Activated CD4-positive, alpha-beta T cell treated with anti-CD3 and anti-CD28 coated beads, Interleukin-2, amount 50 U/mL, for 16 hours (primary cell): Measurements from ENCODE around the gene TBC1D14.

Experiments
- DNase-seq: peaks from one replicate; pipeline ENCODE4 v3.0.0-alpha.2; 2020

The TBC1D14 gene

DNA sequence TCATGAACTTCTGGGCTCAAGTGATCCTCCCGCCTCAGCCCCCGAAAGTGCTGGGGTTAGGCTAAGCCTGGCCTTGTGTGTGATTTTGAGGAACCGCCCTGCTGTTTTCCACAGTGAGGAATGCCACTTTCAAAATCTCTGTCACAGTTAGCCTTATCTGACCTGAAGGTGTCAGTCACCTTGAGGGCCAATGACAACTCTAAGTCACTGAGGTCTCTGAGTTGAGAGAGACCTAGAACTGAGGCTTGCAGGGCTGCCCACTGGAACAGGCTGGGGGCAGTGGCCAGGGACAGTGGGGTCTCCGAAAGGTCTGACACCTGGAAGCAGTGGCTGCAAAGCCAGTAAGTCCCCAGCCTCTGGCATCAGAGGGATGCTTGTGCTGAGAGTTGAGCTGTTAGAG, 139.7 kb downstream of the TBC1D14 start:
- no peak for DNase-seq

DNA sequence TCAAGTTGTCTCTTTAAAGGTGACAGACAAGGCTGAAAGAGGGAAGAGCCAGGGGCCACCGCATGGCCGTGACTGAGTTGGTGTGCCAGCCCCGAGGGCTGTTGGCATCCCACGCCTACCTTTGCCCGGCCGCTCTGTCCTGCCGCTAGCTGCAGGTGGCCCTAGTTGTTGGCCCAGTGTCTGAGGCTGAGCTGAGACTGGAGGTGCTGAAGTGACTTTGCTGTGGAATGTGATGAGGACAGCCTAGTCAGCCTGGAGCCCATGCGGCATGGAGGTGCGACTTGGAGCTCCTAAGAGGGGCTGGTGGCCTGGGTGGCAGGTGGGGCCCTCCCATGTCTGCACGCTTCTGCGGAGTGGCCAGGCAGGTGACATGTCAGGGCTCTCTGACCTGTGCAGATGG, 140.1 kb downstream of the TBC1D14 start:
- no peak for DNase-seq

DNA sequence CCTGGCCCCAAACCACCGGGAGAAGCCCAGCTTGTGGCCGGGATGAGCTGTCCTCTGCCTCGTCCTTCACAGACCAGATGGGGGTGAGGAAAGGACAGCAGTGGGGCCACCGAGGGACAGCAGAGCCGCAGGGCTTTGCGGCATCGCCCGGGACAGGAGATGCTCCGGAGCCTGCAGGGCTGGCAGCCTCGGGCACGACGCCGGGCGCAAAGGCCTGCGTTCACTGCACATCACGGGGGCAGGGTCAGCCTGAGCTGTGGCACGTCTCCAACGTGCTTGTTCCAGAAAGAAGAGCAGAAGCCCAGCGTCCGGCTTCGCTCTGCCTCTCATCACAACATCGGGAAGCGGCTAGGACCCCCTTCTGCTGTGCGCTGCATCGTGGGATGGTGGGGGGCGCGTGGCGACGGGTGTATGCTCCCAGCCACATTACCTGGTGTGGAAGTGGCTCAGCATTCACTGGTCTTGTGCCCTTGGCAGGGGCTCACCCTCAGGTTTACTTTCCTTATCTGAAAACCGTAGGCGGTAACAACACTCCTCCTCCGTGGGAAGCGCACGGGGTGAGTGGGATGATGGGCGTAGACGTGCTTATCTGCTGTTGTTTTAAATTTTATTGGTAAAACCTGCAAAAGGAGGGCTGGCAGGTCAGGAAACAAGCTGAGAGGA, 141.0 kb downstream of the TBC1D14 start:
- no peak for DNase-seq

DNA sequence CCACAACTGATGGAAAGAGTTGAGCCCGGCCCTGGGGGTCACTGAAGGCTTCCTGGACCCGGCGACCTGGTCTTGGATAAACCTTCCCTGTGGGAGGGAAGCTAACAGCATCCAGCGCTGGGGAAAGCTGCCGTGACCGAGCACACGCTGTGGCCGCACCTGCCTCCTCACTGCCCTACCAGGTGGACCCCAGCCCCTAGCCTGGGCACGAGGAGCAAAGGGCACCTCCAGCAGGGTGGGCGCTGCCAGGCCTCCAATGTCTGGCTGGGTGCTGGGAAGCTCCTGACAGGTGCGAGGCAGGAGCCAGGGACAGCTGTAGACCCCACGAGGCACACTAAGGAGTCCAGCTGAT, 141.5 kb downstream of the TBC1D14 start:
- no peak for DNase-seq

DNA sequence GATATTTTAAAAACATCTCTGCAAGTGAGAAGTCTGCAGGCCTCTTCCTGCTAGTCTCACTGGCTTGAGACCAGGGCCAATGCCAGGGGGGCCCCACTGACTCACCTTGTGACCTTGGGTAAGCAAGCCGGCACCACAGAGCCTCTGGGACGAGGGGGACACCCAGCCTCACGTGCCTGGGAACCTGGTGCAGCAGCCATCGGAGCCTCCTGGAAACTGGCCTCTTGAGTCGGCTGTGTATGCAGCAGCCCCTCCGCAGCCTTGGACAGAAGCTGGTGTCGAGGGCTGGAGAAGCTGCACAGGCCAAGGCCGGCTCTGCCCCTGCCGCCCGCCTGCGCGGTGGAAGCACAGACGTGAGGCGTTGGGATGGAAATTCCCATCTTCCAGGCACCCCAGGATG, 142.3 kb downstream of the TBC1D14 start:
- DNase-seq = no peak

DNA sequence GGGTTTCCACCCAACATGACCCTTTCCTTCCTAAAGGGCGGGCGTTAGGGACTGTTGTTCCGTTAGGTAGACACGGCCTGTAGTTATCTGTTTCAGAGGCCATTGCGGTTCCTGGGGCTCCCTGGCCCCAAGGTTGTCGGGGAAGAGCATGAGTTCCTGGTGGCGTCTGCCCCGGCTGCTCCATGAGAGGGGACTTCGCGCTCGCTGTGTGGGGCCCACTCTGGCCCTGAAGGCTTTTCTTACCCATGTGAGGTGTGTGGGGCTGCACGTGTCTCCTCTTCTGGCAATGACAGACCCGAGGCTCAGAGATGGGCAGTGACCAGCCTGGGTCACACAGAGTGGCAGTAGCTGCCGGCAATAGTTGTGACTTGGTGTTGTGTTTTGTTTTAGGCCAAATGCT, 142.7 kb downstream of the TBC1D14 start:
- DNase-seq = no peak

DNA sequence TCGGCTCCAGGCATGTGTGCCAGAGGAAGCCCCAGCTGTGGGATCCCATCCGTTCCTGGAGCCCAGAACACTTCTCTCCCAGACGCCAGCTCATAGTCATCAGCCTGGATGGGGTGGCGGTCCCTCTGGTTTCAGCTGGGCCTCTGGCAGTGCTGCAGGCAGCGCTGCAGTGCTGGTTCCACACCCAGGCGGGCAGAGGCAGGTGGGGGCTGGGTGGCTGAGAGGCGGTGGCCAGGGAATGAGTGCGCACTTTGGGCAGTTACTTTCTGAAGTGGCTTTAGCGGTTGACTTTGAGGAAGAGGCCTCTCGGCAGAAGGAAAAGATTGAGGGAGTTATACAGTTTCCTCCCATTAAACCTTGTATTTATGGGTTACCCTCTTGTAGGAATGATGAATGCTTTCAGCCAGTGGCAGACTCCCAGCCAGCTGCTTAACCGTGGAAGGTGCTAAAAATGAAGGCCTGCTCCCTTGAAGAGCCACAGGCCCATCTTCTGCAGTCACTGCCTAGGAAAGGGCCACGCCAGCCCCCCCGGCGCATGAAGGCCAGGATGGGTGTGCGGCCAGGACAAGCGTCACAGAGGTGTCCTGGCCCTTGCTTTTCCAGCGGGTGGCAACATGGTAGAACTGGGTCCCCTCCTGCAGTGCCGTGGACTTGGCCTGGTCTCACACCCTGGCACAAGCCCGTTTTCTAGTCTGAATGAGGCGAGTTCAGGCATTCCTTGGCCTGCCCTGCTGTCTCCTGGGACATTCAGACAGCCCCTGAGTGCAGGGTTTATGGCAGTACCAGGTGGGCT, 143.5 kb downstream of the TBC1D14 start:
- peak; percentile 24 for DNase-seq

DNA sequence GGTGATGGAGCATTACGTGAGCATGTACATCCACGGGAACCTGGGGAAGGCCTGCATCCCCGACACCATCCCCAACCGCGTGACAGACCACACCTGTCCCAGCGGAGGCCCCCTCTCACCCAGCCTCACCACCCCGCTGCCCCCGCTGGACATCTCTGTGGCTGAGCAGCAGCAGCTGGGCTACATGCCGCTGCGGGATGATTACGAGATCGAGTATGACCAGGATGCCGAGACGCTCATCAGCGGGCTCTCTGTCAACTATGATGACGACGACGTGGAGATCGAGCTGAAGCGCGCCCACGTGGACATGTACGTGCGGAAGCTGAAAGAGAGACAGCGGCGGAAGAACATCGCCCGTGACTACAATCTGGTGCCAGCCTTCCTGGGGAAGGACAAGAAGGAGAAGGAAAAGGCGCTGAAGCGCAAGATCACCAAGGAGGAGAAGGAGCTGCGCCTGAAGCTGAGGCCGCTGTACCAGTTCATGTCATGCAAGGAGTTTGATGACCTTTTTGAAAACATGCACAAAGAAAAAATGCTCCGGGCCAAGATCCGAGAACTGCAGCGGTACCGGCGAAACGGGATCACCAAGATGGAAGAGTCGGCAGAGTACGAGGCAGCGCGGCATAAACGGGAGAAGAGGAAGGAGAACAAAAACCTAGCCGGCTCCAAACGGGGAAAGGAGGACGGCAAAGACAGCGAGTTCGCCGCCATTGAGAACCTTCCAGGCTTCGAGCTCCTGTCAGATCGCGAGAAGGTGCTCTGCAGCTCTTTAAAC, 144.7 kb downstream of the TBC1D14 start:
- DNase-seq = no peak

DNA sequence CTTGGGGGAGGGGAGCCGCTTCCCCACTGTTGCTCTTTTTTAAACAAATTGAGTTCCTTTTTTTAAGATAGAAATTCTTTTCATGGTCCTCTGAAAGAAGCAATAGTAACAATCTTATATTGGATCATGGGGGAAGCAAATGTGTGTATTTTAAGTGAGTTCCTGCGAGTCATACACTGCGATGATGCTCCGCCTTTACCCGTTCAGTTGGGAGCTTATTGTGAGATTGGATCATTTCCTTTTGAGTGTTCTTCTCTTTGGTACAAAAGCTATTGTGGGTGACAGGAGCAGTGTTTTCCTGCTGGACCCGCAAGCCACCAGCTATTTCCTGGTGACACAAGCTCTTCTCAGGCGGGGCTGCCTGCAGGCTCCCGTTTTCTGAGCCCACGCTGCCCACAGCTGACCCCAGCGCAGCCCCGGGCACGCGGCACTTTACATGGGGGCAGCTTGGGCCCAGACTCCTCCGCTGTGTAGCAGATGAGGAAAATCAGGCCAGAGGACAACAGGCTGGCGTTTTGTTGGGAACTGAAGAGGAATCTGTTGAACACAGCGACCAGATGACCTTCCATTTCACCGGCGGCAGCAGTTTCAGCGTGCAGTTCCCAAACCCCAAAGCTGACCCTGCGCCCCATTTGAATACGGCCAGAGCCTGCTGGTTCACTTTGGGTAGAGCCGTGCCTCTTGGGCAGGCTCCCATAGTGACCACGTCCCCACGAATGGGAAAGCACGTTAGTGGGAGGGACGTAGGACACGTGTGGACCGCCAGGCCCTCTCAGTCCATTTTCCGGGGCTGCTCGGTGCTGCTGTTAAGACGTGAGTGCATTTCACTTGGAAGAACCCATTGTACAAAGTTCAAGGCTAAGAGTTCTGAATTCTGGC, 145.7 kb downstream of the TBC1D14 start:
- no peak for DNase-seq

DNA sequence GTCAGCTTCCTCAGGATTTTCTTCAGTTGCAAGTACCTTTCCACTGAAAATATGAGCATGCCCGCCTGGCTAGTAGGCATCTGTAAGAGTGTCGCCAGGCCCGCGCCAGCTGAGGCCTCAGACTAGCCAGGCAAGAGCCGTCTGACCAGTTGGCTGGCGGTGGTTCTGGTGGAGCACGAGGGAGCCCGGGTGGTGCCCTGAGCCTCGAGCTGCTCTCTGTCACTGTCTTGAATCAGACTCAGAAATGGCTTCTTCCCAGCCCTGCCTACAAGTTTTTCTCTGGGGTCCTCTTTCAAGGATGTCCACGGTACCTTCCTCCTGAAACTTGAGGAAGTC, 146.3 kb downstream of the TBC1D14 start:
- DNase-seq = no peak

DNA sequence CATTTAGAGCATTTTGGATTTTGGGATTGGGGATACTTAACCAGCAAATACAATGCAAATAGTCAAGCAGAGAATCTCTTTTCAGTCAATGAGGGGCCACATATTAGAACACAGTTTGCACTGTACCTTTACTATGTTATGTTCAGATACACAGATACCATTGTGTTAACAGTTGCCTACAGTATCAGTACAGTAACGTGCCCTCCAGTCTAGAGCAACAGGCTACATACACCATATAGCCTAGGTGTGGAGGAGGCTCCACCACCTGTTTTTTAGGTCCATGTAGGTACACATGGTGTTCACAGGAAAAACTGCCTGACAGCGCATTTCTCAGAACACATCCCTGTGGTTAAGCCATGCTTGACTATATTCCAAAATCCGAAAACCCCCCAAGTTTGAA, 149.2 kb downstream of the TBC1D14 start:
- no peak for DNase-seq

DNA sequence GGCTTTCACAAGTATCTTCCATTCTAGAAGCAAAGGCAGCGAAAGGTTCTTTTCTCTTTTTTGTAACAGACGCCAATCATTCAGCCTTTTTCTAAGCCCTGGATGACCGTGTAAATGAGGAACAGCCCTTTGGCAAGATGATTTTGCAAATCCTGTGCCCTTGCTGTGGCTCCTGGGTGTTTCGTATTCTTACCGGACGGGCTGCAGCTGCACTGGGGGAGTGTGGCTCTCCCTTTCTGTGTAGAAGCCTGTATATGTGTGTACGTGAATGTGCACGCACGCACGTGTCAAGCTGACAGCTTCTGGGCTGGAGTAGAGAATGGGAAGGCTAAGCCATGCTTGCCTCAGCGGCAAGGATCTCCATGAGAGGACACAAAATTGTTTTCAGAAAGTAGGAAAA, 150.0 kb downstream of the TBC1D14 start:
- no peak for DNase-seq

DNA sequence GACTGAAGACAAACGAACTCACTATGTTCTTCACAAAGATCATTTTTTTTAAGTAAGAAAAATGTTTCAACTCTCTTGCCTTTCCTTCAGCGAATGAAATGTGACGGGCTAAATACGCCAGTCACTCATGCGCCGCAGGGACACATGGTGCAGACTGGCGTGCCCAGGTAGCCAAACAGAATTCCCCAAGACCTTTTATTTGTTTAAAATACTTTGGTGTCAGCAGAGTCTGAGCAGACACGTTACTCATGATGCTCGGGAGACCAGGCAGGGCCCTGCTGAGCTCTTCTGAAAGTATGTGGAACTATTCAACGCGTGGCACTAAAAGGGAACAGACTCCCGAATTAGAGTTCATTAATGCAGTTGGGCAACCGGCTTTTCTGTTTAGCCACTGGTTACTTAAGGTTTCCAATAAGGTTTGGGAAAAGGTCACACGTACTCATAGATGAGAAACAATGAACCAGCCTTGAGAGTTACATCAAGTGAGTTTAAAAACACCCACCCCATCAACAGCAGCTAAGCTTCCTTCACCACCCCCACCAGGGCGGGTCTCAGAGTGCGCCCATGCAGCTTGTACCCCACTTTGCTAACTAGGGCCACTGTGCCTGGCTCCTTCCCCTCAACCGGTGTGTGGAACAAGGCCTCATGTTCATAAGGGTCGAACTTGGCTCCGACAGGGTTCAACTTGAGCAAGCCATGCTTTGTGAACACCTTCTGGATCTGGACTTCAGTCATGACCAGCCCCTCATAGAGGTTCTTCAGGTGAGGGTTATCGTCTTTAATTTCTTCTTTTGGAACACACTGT, 150.9 kb downstream of the TBC1D14 start:
- DNase-seq = no peak

DNA sequence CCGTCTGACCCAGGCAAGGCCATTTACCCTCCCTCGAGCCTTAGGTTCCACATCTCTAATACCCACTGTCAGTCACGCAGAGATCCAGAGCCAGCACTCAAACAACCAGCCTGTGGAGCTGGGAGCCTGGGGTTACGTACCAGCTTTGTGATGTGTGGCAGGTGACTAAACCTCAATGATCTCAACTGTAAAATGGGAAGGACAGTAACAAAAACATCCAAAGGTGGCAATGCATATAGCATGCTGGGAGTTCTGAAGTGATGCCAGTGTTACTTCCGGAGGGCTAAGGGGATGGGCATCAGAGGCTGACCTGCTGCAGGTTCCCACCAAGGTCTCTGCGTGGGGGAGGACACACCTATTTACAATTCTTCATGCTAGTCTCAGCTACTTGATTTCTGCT, 152.2 kb downstream of the TBC1D14 start:
- DNase-seq = no peak

DNA sequence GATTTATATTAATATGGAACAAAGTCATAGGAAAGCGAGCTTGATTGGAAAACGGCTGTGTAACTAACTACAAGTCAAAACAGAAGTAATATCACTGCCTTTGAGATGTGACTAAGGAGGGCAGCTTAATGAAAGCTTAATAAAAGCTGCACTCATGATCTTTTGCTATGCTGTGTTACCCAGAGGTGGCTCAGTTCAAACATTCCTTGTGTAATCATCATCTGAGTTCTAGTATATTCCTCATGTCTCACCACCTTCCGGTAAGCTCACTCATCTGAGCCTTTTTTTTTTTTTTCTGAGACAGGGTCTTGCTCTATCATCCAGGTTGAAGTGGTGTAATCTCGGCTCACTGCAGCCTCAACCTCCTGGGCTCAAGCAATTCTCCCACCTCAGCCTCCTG, 153.2 kb downstream of the TBC1D14 start:
- no peak for DNase-seq

DNA sequence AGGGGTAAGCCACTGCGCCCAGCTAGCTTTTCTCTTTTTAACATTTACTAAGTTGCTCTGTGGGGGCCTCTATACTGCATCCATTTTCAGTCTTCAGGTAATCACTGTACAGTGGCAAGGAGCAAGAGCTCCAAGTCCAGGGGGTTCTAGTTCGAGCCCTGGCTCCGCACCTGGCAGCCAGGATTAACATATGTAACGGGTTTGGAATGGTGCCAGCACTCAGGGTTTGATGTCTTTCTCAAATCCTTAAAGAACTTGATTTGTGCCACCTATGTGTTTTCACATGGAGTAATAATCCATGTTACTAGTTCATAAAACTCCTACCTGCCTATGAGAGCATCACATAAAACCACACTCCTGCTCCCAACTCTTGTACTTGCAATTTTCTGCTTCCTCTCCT, 153.7 kb downstream of the TBC1D14 start:
- DNase-seq = no peak

DNA sequence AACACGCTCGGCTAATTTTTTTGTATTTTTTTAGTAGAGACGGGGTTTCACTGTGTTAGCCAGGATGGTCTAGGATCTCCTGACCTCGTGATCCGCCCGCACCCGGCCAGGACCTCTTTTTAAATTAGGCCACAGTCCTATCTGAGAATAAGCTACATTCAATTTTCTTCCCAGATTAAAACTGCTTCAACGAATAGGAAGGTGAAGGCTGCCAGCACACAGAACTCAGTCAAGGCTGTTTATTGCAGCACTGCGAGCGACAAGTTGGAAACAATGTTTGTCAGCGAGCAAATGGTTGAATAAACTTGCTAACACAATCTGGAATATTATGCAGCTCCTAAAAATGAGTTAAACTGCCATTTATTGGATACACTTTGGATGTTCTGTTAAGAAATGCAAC, 156.4 kb downstream of the TBC1D14 start:
- no peak for DNase-seq

DNA sequence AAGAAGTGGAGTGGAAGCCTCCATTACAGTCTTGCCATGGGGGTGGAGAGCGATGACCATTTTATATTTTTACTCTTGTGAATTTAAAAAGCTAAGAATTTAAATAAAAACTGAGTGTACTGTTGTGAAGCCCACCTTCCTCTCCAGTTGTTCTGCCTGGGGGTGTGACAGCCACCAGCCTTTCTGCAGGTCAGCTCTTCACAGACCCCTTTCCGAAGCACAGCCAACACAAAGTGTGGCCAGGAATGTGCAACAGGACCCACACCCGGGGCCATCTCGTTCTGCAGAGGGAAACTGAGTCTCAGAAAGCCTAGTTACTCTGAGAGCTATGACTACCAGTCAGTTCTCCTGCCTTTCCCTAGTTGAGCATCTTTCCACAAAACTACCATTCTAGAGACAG, 156.9 kb downstream of the TBC1D14 start:
- no peak for DNase-seq

DNA sequence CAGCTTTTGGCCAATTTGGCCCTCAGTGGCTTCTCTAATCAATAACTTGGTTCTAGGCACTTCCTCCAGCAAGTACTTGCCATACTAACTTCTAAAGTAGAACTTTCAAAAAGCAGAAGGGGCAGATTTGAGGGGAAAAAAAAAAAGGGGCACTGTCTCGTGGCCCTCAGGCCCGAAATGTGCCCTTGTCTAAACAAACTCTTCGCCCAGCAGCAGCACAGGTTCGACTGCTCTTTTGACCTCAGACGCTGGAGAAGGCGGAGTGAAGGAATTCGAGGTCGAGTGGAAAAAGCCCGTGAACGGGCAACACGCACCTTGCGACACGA, 157.5 kb downstream of the TBC1D14 start:
- no peak for DNase-seq

DNA sequence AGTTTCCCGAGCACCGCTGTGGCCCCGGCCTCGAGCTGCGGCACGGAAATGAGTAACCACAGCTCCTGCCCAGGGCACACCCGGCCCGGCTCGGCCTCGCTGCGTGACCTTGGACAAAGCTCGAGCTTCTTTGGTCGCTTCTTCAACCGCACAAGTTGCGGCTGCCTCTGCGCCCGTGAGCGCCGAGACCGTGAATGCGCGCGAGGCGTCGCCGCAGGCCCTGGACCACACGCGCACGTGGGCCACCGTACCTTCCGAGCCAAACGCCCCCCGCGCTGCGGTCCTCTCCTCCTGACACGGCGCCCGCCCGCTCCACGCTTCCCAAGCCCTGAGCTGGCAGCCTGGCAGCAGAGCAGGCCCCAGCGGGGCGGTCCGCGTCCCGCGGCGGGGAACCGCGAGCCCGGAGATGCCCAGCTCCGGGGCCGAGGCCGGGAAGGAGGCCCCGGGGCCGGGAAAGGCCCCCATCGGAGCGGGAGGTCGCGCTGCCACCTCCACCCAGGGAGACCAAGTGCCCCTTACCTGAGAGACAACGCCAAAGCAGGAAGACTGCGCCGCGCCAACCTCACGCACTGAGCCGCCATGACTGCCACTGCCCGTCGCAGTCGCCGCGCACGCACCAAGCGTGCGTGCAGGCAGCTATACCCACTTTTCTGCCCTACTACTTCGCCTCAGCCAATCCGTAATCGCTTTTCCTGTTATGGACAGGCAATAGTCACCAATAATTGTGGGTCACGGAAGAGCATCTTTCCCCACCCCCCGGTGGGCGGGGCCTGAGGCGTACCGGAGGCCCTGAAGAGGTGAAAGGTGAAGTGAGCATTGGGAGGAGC, 158.0 kb downstream of the TBC1D14 start, which contains the start of gene GRPEL1:
TSS of gene GRPEL1 (minus strand) at position 613 of the 827 bp plus-strand sequence. CDS start at position 581, 32 bp downstream.
- DNase-seq = peak; percentile 100

DNA sequence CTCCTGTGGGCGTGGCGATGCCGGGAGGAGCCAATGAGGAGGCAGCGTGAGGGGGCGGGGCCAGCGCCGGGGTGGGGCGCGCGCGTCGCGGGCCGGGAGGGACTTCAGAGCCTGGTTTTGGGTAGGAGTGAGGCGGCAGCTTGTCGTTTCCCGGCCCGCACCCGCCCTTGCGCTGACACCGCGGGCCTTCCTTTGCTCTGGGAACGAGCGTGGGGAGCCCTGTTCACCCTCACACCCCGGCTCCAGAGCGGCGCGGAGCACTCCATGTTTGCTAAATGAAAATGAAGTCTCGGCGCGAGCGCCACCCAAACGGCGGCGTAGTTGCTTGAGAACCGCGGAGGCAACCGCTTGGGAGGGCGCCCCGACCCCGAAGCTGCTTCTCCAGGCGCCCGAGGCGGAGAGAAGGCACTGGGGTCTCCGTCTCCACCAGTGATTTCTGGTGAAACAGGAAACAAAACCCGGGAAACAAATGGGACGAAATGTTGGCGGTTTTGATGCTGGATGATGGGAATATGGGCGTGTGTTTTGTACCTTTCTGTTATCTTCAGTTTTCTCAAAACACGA, 158.7 kb downstream of the TBC1D14 start:
- no peak for DNase-seq
